ENCODE data around the gene RGP1. TPM values are rescaled to one million over a fixed set of nuclear protein-coding genes. Genes with fewer than 3 reads are reported as not detected.

Gene RGP1
- polyA plus RNA-seq, 3 donors: 2.3 to 9.0 (median 3.3) TPM

DNA sequence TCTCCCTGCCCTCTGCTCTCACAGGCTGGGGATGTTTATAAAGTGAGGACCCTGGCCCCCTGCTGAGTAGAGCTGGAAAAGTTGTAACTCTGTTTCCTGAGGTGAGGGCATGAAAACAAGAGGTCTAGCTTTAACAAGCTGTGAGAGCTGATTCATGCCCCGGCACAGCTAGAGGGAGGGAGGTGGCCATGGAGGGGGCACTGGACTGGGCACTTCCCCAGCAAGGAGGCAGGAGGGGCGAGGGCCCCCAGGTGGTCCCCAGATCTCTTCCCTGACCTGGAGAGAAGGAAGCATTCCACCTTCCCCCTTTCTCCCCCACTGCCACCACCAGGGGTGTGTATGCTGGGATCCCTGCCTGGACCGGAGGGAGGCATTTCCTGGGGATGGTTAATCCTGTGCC lies 5.2 kb downstream of the RGP1 start, which contains the start of gene MSMP:
Gene MSMP (minus strand): TSS at position 13 of the 400 bp plus-strand sequence. CDS start 147 bp downstream, outside the sequence.
- Histone ChIP-seq H4K20me1 (ENCODE audit: insufficient read depth, low read length) (no peaks in the 10 kb centered on the region), H3K27ac (ENCODE audit: low read depth in 1 of 2, low read length in 2 of 2) (no peak within 1 kb of the TSS), H3K36me3 (replicated peaks in 1 of 2; ENCODE audit: control insufficient read depth in 1 of 2, insufficient read depth in 2 of 2, low read length in 2 of 2) (peaks cover 36 to 48% of the 10 kb centered on the region in 2 donors), H3K9me3 (replicated peaks in 1 of 2; ENCODE audit: control insufficient read depth in 1 of 2, insufficient read depth in 1 of 2, low read length in 2 of 2) (no peaks in the 10 kb centered on the region), H3K4me1 (ENCODE audit: control insufficient read depth in 1 of 2, insufficient read depth in 2 of 2, low read length in 2 of 2) (peaks cover 34 to 42% of the 10 kb centered on the region in 2 donors), H3K27me3 (ENCODE audit: control insufficient read depth in 2 of 2, insufficient read depth in 2 of 2, low read length in 2 of 2) (no peaks in the 10 kb centered on the region), H2AFZ (ENCODE audit: insufficient read depth, low read depth, low read length, poor library complexity, severe bottlenecking) (no peak within 1 kb of the TSS), H3K4me3 (replicated peaks in 1 of 3; ENCODE audit: low read depth in 2 of 3, low read length in 3 of 3) (no peak within 1 kb of the TSS), H3K9ac (ENCODE audit: insufficient read depth, low read length, poor library complexity, severe bottlenecking) (no peak within 1 kb of the TSS), H3K79me2 (ENCODE audit: insufficient read depth, low read length) (peaks cover 6% of the 10 kb centered on the region), H3K4me2 (replicated peaks; ENCODE audit: extremely low read depth, low read length, poor library complexity, severe bottlenecking) (no peak within 1 kb of the TSS)
- peaks cover 0 to 3% (median 0%) of the 10 kb centered on the region in 7 donors for H3K9me3 Mint-ChIP-seq
- H3K4me3 Mint-ChIP-seq: no peak within 1 kb of the TSS
- intact Hi-C loops (cut with micrococcal nuclease): no loop called here
- H3K4me1 Mint-ChIP-seq: peaks cover 38% of the 10 kb centered on the region
- TF ChIP-seq, protein P1, sequence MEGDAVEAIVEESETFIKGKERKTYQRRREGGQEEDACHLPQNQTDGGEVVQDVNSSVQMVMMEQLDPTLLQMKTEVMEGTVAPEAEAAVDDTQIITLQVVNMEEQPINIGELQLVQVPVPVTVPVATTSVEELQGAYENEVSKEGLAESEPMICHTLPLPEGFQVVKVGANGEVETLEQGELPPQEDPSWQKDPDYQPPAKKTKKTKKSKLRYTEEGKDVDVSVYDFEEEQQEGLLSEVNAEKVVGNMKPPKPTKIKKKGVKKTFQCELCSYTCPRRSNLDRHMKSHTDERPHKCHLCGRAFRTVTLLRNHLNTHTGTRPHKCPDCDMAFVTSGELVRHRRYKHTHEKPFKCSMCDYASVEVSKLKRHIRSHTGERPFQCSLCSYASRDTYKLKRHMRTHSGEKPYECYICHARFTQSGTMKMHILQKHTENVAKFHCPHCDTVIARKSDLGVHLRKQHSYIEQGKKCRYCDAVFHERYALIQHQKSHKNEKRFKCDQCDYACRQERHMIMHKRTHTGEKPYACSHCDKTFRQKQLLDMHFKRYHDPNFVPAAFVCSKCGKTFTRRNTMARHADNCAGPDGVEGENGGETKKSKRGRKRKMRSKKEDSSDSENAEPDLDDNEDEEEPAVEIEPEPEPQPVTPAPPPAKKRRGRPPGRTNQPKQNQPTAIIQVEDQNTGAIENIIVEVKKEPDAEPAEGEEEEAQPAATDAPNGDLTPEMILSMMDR (IDR thresholded peaks at IDR 0.05): no peak
- H3K27me3 Mint-ChIP-seq (ENCODE audit: low read depth in 3 of 3): peaks cover 0 to 2% (median 1%) of the 10 kb centered on the region in 3 donors
- peaks cover 45 to 46% of the 10 kb centered on the region in 2 donors for H3K36me3 Mint-ChIP-seq
- 90% methylated on average over 2 of the region's 3 CpGs for WGBS (ENCODE audit: insufficient coverage)
- no peak for DNase-seq
- no peak within 1 kb of the TSS for H3K27ac Mint-ChIP-seq

DNA sequence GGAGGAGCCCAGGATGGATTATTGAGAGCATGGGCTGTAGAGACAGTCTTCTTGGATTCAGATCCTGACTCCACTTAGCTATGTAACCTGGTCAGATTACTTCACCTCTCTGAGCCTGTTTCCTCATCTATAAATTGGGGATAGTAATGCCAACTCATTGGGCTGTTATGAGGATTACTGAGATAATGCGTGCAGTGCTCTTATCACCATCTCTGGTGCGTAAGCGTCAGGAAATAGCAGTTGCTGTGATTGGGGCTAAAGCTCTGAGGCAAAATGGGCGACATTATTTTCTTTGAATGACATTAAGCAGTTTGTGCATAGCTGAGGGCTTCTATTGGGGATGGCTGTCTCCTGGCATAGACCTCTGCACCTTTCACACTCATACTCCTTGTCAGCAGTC lies 6.0 kb downstream of the RGP1 start:
- peaks cover 35% of the 10 kb centered on the region for H3K4me1 Mint-ChIP-seq
- no peak overlapping the region for H3K4me3 Mint-ChIP-seq
- H3K4me2 ChIP-seq (replicated peaks; ENCODE audit: extremely low read depth, low read length, poor library complexity, severe bottlenecking): no peak overlapping the region
- H3K4me1 ChIP-seq (ENCODE audit: control insufficient read depth in 1 of 2, insufficient read depth in 2 of 2, low read length in 2 of 2): peaks cover 27 to 35% of the 10 kb centered on the region in 2 donors
- H3K79me2 ChIP-seq (ENCODE audit: insufficient read depth, low read length): peaks cover 5% of the 10 kb centered on the region
- H3K27me3 ChIP-seq (ENCODE audit: control insufficient read depth in 2 of 2, insufficient read depth in 2 of 2, low read length in 2 of 2): no peaks in the 10 kb centered on the region
- TF ChIP-seq, protein P1 (IDR thresholded peaks at IDR 0.05): no peak
- no peak overlapping the region for H3K4me3 ChIP-seq (replicated peaks in 1 of 3; ENCODE audit: low read depth in 2 of 3, low read length in 3 of 3)
- 96% methylated on average over 4 of the region's 4 CpGs for WGBS (ENCODE audit: insufficient coverage)
- H3K27me3 Mint-ChIP-seq (ENCODE audit: low read depth in 3 of 3): peaks cover 0 to 3% (median 1%) of the 10 kb centered on the region in 3 donors
- no peak overlapping the region for H3K9ac ChIP-seq (ENCODE audit: insufficient read depth, low read length, poor library complexity, severe bottlenecking)
- H3K36me3 Mint-ChIP-seq: peaks cover 45 to 46% of the 10 kb centered on the region in 2 donors
- DNase-seq: no peak
- H3K9me3 Mint-ChIP-seq: peaks cover 0 to 3% (median 0%) of the 10 kb centered on the region in 7 donors
- no peak overlapping the region for H2AFZ ChIP-seq (ENCODE audit: insufficient read depth, low read depth, low read length, poor library complexity, severe bottlenecking)
- H3K36me3 ChIP-seq (replicated peaks in 1 of 2; ENCODE audit: control insufficient read depth in 1 of 2, insufficient read depth in 2 of 2, low read length in 2 of 2): peaks cover 36 to 48% of the 10 kb centered on the region in 2 donors
- no peak overlapping the region for H3K27ac Mint-ChIP-seq
- no peak overlapping the region for H3K27ac ChIP-seq (ENCODE audit: low read depth in 1 of 2, low read length in 2 of 2)
- no peaks in the 10 kb centered on the region for H3K9me3 ChIP-seq (replicated peaks in 1 of 2; ENCODE audit: control insufficient read depth in 1 of 2, insufficient read depth in 1 of 2, low read length in 2 of 2)
- intact Hi-C loops (cut with micrococcal nuclease): no loop called here
- no peaks in the 10 kb centered on the region for H4K20me1 ChIP-seq (ENCODE audit: insufficient read depth, low read length)

Data from CD14-positive monocyte (primary cell).